Lung (tissue), 12 donors: ENCODE data around the gene CD59. TPM values are rescaled to one million over a fixed set of nuclear protein-coding genes. Genes with fewer than 3 reads are reported as not detected.

ENCODE experiments used
- ATAC-seq: fragments of 200-7000 bp; cut with Tn5 transposase; one replicate; pipeline ENCODE4 v1.9.1; 2020; ENCODE audit warnings: moderate number of reproducible peaks; ENCODE audit not compliant: insufficient read depth, low FRiP score
- DNase-seq, 3 donors: peaks; one replicate each; pipeline ENCODE4 v3.0.0-alpha.2; 2013 to 2017
- H3K27ac ChIP-seq, 2 donors: one replicate each; pipeline ENCODE4 v1.5.1; 2013; ENCODE audit warnings: mild to moderate bottlenecking in 2 of 2, moderate library complexity in 2 of 2, control low read depth in 1 of 2, inconsistent platforms in 1 of 2, low read depth in 1 of 2, low read length in 1 of 2
- H3K27me3 ChIP-seq, 3 donors: one replicate each; pipeline ENCODE4 v1.5.1; 2013; ENCODE audit warnings: low read length in 2 of 3; ENCODE audit not compliant: control insufficient read depth in 3 of 3, insufficient read depth in 3 of 3
- H3K36me3 ChIP-seq, 4 donors: one replicate each; pipeline ENCODE4 v1.5.1; 2013; ENCODE audit warnings: low read length in 4 of 4, mild to moderate bottlenecking in 1 of 4, moderate library complexity in 1 of 4; ENCODE audit not compliant: control insufficient read depth in 4 of 4, insufficient read depth in 4 of 4
- H3K4me1 ChIP-seq, 5 donors: one replicate each; pipeline ENCODE4 v1.5.1; 2013; ENCODE audit warnings: low read length in 5 of 5, mild to moderate bottlenecking in 2 of 5, moderate library complexity in 1 of 5; ENCODE audit not compliant: control insufficient read depth in 5 of 5, insufficient read depth in 5 of 5
- H3K4me3 ChIP-seq: one replicate; pipeline ENCODE4 v1.5.1; 2013; ENCODE audit warnings: mild to moderate bottlenecking, control low read depth, moderate library complexity
- H3K9ac ChIP-seq, 2 donors: one replicate each; pipeline ENCODE4 v1.5.1; 2013; ENCODE audit warnings: low read length in 2 of 2, control low read depth in 1 of 2; ENCODE audit not compliant: insufficient read depth in 1 of 2
- H3K9me3 ChIP-seq, 4 donors: one replicate each; pipeline ENCODE4 v1.5.1; 2013; ENCODE audit warnings: low read length in 3 of 4, mild to moderate bottlenecking in 1 of 4, moderate library complexity in 1 of 4; ENCODE audit not compliant: control insufficient read depth in 4 of 4, insufficient read depth in 3 of 4
- WGBS, 2 donors: extraction: QIAGEN DNeasy Blood & Tissue Kit; methylation state at CpG; one replicate each; pipeline ENCODE4 v1.1.7; 2013; 5-methylcytosine and 5-hydroxymethylcytosine counted together
- polyA plus RNA-seq, 2 donors: library from polyadenylated mRNA; stranded (reverse); fragments of 200-250 nt; gene quantifications; one replicate each; pipeline ENCODE4 v1.2.1, GENCODE V29; 2013
- total RNA-seq, 2 donors: library from RNA; depleted of rRNA in 1 of 2; stranded (reverse); fragments of >200 nt in 1 of 2; gene quantifications; one replicate each; pipeline ENCODE4 v1.2.1, GENCODE V29; 2014 to 2021
- TF ChIP-seq, protein P1 (sequence below): IDR thresholded peaks from 2 replicates; pipeline ENCODE4 v1.5.1; 2012; ENCODE audit warnings: mild to moderate bottlenecking; ENCODE audit errors: control extremely low read depth, extremely low read depth
- donor health status: control.
- donor health status: control.
- donor health status: Bipolar disorder and iron deficiency.
- donor health status: healthy.
- donor health status: DM: yes; HTN: yes; CAD: no.

Gene CD59
- total and polyA plus RNA-seq, 4 donors: 215 to 833 (median 539) TPM

DNA sequence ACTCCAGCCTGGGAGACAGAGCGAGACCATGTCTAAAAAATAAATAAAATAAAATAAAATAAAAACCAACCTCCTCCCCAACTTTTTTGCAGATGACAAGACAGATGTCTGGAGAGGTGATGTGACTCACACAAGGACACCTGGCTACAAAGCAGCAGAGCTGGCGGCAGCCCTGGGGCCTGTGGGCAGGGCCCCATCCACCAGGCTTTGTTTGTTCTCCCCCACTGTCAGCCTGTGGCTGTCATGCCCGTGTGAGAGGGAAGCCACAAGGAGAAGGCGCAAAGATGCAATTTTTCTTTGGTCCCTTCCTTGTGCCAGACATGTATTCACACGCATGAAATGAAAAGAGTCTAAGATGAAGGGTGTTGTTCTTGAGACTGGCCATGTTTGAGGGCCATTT lies 16.6 kb downstream of the CD59 start:
- WGBS, 2 donors: 78 to 82% methylated on average over 5 of the region's 5 CpGs
- TF ChIP-seq, protein P1, sequence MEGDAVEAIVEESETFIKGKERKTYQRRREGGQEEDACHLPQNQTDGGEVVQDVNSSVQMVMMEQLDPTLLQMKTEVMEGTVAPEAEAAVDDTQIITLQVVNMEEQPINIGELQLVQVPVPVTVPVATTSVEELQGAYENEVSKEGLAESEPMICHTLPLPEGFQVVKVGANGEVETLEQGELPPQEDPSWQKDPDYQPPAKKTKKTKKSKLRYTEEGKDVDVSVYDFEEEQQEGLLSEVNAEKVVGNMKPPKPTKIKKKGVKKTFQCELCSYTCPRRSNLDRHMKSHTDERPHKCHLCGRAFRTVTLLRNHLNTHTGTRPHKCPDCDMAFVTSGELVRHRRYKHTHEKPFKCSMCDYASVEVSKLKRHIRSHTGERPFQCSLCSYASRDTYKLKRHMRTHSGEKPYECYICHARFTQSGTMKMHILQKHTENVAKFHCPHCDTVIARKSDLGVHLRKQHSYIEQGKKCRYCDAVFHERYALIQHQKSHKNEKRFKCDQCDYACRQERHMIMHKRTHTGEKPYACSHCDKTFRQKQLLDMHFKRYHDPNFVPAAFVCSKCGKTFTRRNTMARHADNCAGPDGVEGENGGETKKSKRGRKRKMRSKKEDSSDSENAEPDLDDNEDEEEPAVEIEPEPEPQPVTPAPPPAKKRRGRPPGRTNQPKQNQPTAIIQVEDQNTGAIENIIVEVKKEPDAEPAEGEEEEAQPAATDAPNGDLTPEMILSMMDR: no peak
- H3K9ac ChIP-seq: no peak overlapping the region
- H3K4me3 ChIP-seq: no peak overlapping the region
- H3K36me3 ChIP-seq: peaks cover 27 to 37% (median 34%) of the 10 kb centered on the region in 4 donors
- H3K27me3 ChIP-seq: no peaks in the 10 kb centered on the region
- peak overlapping the region; percentile 62 to 67 for H3K27ac ChIP-seq
- no peaks in the 10 kb centered on the region for H3K9me3 ChIP-seq
- ATAC-seq: no peak
- no peak for DNase-seq
- peaks cover 12 to 49% (median 24%) of the 10 kb centered on the region in 5 donors for H3K4me1 ChIP-seq

DNA sequence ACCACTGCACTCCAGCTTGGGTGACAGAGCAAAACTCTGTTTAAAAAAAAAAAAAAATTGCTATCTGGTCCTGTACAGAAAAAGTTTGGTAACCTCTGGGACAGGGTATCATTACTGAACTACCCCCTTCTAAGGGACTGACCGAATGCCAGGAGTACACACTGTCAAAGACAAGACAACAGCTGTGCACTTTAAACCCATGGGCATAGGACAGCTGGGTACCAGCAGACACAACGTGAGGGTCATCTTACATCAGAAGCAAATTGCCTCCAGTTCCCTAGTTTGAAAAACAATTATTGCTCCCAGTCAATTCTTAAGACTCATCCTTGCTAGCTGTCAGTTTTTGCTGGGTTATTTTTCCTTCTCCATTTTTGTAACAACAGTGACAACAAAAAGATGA lies 17.8 kb downstream of the CD59 start:
- H3K36me3 ChIP-seq: peaks cover 30 to 45% (median 40%) of the 10 kb centered on the region in 4 donors
- TF ChIP-seq, protein P1: no peak
- no peaks in the 10 kb centered on the region for H3K9me3 ChIP-seq
- H3K9ac ChIP-seq: no peak overlapping the region
- WGBS, 2 donors: 82 to 89% methylated on average over 2 of the region's 2 CpGs
- no peak overlapping the region for H3K4me3 ChIP-seq
- DNase-seq (no peak), ATAC-seq (no peak)
- H3K27ac ChIP-seq: no peak overlapping the region
- no peaks in the 10 kb centered on the region for H3K27me3 ChIP-seq
- H3K4me1 ChIP-seq: peaks cover 5 to 48% (median 13%) of the 10 kb centered on the region in 5 donors

DNA sequence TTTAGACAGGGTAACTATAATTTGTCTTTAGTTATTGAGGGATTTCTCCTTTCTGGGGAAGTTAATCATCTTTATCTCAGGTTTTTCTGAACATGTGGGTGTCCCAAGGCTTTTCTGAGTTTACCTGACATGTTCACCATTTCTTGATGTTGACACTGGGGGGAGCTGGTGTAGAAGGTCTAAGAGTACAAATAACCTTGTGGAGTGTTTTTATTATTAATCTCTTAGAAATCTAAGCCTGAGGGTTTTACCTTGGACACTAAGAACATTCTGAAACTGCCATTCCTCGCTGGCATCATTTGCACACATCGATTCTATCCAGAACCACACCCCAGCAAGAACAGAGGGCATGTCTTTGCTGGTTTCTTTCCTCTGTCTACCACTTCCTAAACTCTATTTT lies 20.0 kb downstream of the CD59 start:
- Histone ChIP-seq H3K4me1 (peaks cover 0 to 32% (median 6%) of the 10 kb centered on the region in 5 donors), H3K4me3 (no peak overlapping the region), H3K36me3 (peaks cover 25 to 51% (median 34%) of the 10 kb centered on the region in 4 donors), H3K27me3 (no peaks in the 10 kb centered on the region), H3K9me3 (no peaks in the 10 kb centered on the region), H3K27ac (no peak overlapping the region), H3K9ac (no peak overlapping the region)
- 67 to 83% methylated on average over 2 of the region's 2 CpGs for whole genome bisulfite sequencing, 2 donors
- ATAC-seq: no peak
- DNase-seq: no peak
- TF ChIP-seq, protein P1: peak; percentile 4

DNA sequence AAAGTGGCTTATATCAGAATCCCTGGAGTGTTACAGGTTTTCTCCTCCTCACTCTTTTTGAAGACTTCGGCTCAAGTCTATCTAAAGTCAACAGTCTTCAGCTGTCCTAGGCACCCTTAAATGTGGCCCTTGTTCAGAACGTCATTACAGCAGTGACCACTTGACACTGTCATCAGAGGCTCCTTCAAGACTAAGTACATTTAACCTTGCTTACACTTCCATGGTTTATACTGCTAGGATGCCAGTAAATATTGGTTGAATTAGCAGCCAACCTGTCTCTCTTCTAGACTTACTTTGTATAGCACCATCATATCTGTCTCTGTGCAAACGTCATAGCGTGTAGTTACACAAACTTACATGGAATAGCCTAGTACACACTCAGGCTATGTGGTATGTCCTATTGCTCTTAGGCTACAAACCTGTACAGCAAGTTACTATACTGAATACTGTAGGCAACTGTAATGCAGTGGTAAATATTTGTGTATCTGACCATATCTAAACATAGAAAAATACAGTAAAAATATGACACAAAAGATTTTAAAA lies 22.3 kb downstream of the CD59 start:
- H3K36me3 ChIP-seq: peaks cover 17 to 60% (median 38%) of the 10 kb centered on the region in 4 donors
- H3K27me3 ChIP-seq: no peaks in the 10 kb centered on the region
- H3K4me1 ChIP-seq: peaks cover 0 to 25% (median 0%) of the 10 kb centered on the region in 5 donors
- TF ChIP-seq, protein P1: no peak
- H3K9me3 ChIP-seq: no peaks in the 10 kb centered on the region
- DNase-seq (no peak), ATAC-seq (peak; percentile 31)
- no peak overlapping the region for H3K9ac ChIP-seq
- WGBS, 2 donors: 65 to 83% methylated on average over 4 of the region's 4 CpGs
- H3K27ac ChIP-seq: no peak overlapping the region
- H3K4me3 ChIP-seq: no peak overlapping the region
